ENCODE measurements around the gene RPL9.

DNA sequence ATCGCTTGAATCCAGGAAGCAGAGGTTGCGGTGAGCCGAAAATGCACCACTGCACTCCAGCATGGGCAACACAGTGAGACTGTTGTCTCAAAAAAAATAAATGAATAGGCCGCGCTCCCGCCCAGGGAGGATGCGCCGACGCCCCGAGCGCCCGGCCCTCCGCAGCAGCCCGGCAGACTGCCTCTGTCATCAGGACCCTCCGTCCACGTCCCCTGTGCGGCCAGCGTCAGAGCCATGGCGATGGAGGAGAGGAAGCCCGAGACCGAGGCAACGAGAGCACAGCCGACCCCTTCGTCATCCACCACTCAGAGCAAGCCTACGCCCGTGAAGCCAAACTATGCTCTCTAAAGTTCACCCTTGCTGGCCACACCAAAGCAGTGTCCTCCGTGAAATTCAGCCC, 21.5 kb upstream of the RPL9 start:
- TF ChIP-seq HDGF (IDR thresholded peaks at IDR 0.05; ENCODE audit: borderline replicate concordance) (no peak), SP1 (IDR thresholded peaks at IDR 0.05) (no peak), SUZ12 (IDR thresholded peaks at IDR 0.05) (no peak), FOXA1 (IDR thresholded peaks at IDR 0.05) (no peak), BHLHE40 (IDR thresholded peaks at IDR 0.05; ENCODE audit: borderline replicate concordance) (no peak)
